Measurements from ENCODE around the gene BROX.

GRCh38 chr1:222670110-222670509, 42.3 kb upstream of the BROX start:
- TF ChIP-seq ZBTB33 (IDR thresholded peaks at IDR 0.05; ENCODE audit: borderline replicate concordance, low read depth) (no peak), YY1 (IDR thresholded peaks at IDR 0.05; ENCODE audit: low read depth) (no peak), EP300 (IDR thresholded peaks at IDR 0.05; ENCODE audit: borderline replicate concordance in 1 of 2, low read depth in 1 of 2, low read length in 1 of 2) (no peak), PBX3 (IDR thresholded peaks at IDR 0.05) (no peak), JUND (IDR thresholded peaks at IDR 0.05) (no peak), SIN3A (IDR thresholded peaks at IDR 0.05; ENCODE audit: borderline replicate concordance, low read depth, low read length) (no peak), RXRA (IDR thresholded peaks at IDR 0.05; ENCODE audit: borderline replicate concordance, low read depth) (no peak), NRF1 (IDR thresholded peaks at IDR 0.05; ENCODE audit: low read depth, low read length) (no peak), USF1 (IDR thresholded peaks at IDR 0.05; ENCODE audit: borderline replicate concordance, low read depth) (no peak), ELF1 (IDR thresholded peaks at IDR 0.05) (no peak), CTCF (IDR thresholded peaks at IDR 0.05) (no peak), POLR2AphosphoS5 (IDR thresholded peaks at IDR 0.05; ENCODE audit: low read depth, low read length) (no peak)

Measured in SK-N-SH (cell line).